CD4-positive, alpha-beta T cell (primary cell): ENCODE measurements around the gene AMBRA1. TPM values are rescaled to one million over a fixed set of nuclear protein-coding genes. Genes with fewer than 3 reads are reported as not detected.

Experiments used
- ATAC-seq: fragments of 200-7000 bp; cut with Tn5 transposase; one replicate; pipeline ENCODE4 v1.10.0; 2022; ENCODE audit warnings: mild to moderate bottlenecking; ENCODE audit not compliant: poor library complexity
- CTCF ChIA-PET: fragments of 350-600 bp; sonication (Branson Sonifier 250); formaldehyde crosslinking; loops from one replicate; lab custom pipeline; 2021; ENCODE audit warnings: antibody characterized with exemption, inconsistent platforms; lab: Charles Lee
- POLR2A ChIA-PET: fragments of 350-600 bp; sonication (Branson Sonifier 250); formaldehyde crosslinking; loops from one replicate; lab custom pipeline; 2021; ENCODE audit warnings: antibody characterized with exemption, inconsistent platforms; lab: Charles Lee
- DNase-seq, 14 experiments: peaks; one replicate each; pipeline ENCODE4 v3.0.0-alpha.2; 2013 to 2020; ENCODE audit warnings: mixed read lengths in 2 of 14
- H3K27ac ChIP-seq, 2 donors: one replicate each; pipeline versions ENCODE4 v1.5.1 to v1.7.0; 2013; ENCODE audit warnings: low read length in 2 of 2, low read depth in 1 of 2, mild to moderate bottlenecking in 1 of 2
- H3K27me3 ChIP-seq, 2 experiments: 1 replicate in 1 of 2; 2 replicates in 1 of 2; pipeline versions ENCODE4 v1.6.1 to v1.7.0; 2013; ENCODE audit warnings: low read length in 2 of 2, control low read depth in 1 of 2, mild to moderate bottlenecking in 1 of 2, moderate library complexity in 1 of 2; ENCODE audit not compliant: insufficient read depth in 2 of 2, control insufficient read depth in 1 of 2
- H3K36me3 ChIP-seq: one replicate; pipeline ENCODE4 v1.6.1; 2013; ENCODE audit warnings: low read length, control low read depth; ENCODE audit not compliant: insufficient read depth
- H3K4me1 ChIP-seq: one replicate; pipeline ENCODE4 v1.6.1; 2013; ENCODE audit warnings: low read length, control low read depth; ENCODE audit not compliant: insufficient read depth
- H3K4me3 ChIP-seq: one replicate; pipeline ENCODE4 v1.5.1; 2013; ENCODE audit warnings: mild to moderate bottlenecking, low read length, moderate library complexity
- H3K9me3 ChIP-seq, 2 experiments: 1 replicate in 1 of 2; 2 replicates in 1 of 2; pipeline versions ENCODE4 v1.6.1 to v1.7.0; 2013; ENCODE audit warnings: low read length in 2 of 2, mild to moderate bottlenecking in 2 of 2, control low read depth in 1 of 2, moderate library complexity in 1 of 2; ENCODE audit not compliant: control insufficient read depth in 1 of 2, insufficient read depth in 1 of 2
- H3K27ac Mint-ChIP-seq: one replicate; pipeline ENCODE4 v1.8.0; 2020; ENCODE audit warnings: mixed read lengths
- H3K27me3 Mint-ChIP-seq: one replicate; pipeline ENCODE4 v1.8.0; 2021; ENCODE audit warnings: mixed read lengths
- H3K36me3 Mint-ChIP-seq: one replicate; pipeline ENCODE4 v1.8.0; 2021; ENCODE audit warnings: low read depth, mixed read lengths
- H3K4me1 Mint-ChIP-seq: one replicate; pipeline ENCODE4 v1.8.0; 2021; ENCODE audit warnings: low read depth, mixed read lengths
- H3K4me3 Mint-ChIP-seq: one replicate; pipeline ENCODE4 v1.8.0; 2020; ENCODE audit warnings: mild to moderate bottlenecking, mixed read lengths
- H3K9me3 Mint-ChIP-seq: one replicate; pipeline ENCODE4 v1.8.0; 2020; ENCODE audit warnings: mixed read lengths
- CTCF ChIP-seq: fragments of 200-600 bp; IDR thresholded peaks from one replicate; pipeline ENCODE4 v1.8.0; 2022; ENCODE audit warnings: antibody characterized with exemption, mild to moderate bottlenecking
- intact Hi-C, 2 experiments: fragments of 100-400 bp; cut with DNase I in 1 of 2; cut with micrococcal nuclease in 1 of 2; formaldehyde crosslinking; loops; one replicate each; pipeline versions ENCODE4 v1.15.1 to v1.9.0; 2023 to 2025; cut with DNase I, micrococcal nuclease
- total RNA-seq, 174 experiments: library from RNA in 2 of 174; stranded (reverse) in 2 of 174; gene quantifications; one replicate each; pipeline ENCODE4 v1.2.3 and lab custom pipeline; 2021 to 2026

Gene AMBRA1
- total RNA-seq, 2 experiments from 2014 or later, result 29.4 to 31.9 TPM

GRCh38 chr11:46641639-46642038 lies 47.8 kb upstream of the AMBRA1 start:
- Histone ChIP-seq H3K27me3 (no peaks in the 10 kb centered on the region), H3K9me3 (no peaks in the 10 kb centered on the region), H3K4me1 (peaks cover 4% of the 10 kb centered on the region), H3K36me3 (peaks cover 51% of the 10 kb centered on the region), H3K4me3 (no peak overlapping the region), H3K27ac (no peak overlapping the region)
- Mint-ChIP-seq H3K9me3 (no peaks in the 10 kb centered on the region), H3K4me3 (no peak overlapping the region), H3K27ac (no peak overlapping the region), H3K4me1 (peaks cover 25% of the 10 kb centered on the region), H3K36me3 (peaks cover 86% of the 10 kb centered on the region), H3K27me3 (no peaks in the 10 kb centered on the region)
- CTCF ChIA-PET, result interaction anchor here (0.6 to 0.7 kb wide), 2 partner anchors 9 to 536 kb away, joined by 3 to 5 read pairs; no protein-coding TSS in a partner anchor
- TF ChIP-seq CTCF, result no peak
- DNase-seq (no peak), ATAC-seq (no peak)
- POLR2A ChIA-PET, result no interaction called here
- intact Hi-C loops, result no loop called here

- Histone ChIP-seq H3K9me3 (no peaks in the 10 kb centered on the region), H3K27me3 (no peaks in the 10 kb centered on the region), H3K36me3 (peaks cover 45% of the 10 kb centered on the region), H3K4me1 (peaks cover 4% of the 10 kb centered on the region), H3K27ac (no peak overlapping the region), H3K4me3 (no peak overlapping the region)
- no peak for TF ChIP-seq CTCF
- H3K4me3 Mint-ChIP-seq, result no peak overlapping the region
- peaks cover 85% of the 10 kb centered on the region for H3K36me3 Mint-ChIP-seq
- intact Hi-C loops, result no loop called here
- DNase-seq (no peak), ATAC-seq (no peak)
- ChIA-PET POLR2A (no interaction called here), CTCF (no interaction called here)
- no peaks in the 10 kb centered on the region for H3K9me3 Mint-ChIP-seq
- peaks cover 25% of the 10 kb centered on the region for H3K4me1 Mint-ChIP-seq
- H3K27me3 Mint-ChIP-seq, result no peaks in the 10 kb centered on the region
- no peak overlapping the region for H3K27ac Mint-ChIP-seq
These were observed 46.4 kb upstream of the AMBRA1 start for GRCh38 chr11:46640036-46640788.

- Mint-ChIP-seq H3K27me3 (no peaks in the 10 kb centered on the region), H3K4me1 (peaks cover 25% of the 10 kb centered on the region), H3K9me3 (no peaks in the 10 kb centered on the region), H3K4me3 (no peak overlapping the region), H3K36me3 (peaks cover 76% of the 10 kb centered on the region), H3K27ac (no peak overlapping the region)
- POLR2A ChIA-PET, result no interaction called here
- ATAC-seq (no peak), DNase-seq (no peak)
- intact Hi-C loops, result no loop called here
- CTCF ChIA-PET, result no interaction called here
- Histone ChIP-seq H3K36me3 (peaks cover 43% of the 10 kb centered on the region), H3K4me3 (no peak overlapping the region), H3K9me3 (no peaks in the 10 kb centered on the region), H3K27me3 (no peaks in the 10 kb centered on the region), H3K27ac (no peak overlapping the region), H3K4me1 (peaks cover 4% of the 10 kb centered on the region)
- no peak for TF ChIP-seq CTCF
These were observed 45.5 kb upstream of the AMBRA1 start for GRCh38 chr11:46639197-46639839.
